Measurements from ENCODE around the gene TRIM33.

GRCh38 chr1:114535401-114535800, 24.4 kb upstream of the TRIM33 start:
- TF ChIP-seq, protein P1, sequence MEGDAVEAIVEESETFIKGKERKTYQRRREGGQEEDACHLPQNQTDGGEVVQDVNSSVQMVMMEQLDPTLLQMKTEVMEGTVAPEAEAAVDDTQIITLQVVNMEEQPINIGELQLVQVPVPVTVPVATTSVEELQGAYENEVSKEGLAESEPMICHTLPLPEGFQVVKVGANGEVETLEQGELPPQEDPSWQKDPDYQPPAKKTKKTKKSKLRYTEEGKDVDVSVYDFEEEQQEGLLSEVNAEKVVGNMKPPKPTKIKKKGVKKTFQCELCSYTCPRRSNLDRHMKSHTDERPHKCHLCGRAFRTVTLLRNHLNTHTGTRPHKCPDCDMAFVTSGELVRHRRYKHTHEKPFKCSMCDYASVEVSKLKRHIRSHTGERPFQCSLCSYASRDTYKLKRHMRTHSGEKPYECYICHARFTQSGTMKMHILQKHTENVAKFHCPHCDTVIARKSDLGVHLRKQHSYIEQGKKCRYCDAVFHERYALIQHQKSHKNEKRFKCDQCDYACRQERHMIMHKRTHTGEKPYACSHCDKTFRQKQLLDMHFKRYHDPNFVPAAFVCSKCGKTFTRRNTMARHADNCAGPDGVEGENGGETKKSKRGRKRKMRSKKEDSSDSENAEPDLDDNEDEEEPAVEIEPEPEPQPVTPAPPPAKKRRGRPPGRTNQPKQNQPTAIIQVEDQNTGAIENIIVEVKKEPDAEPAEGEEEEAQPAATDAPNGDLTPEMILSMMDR (IDR thresholded peaks at IDR 0.05), result no peak
- TF ChIP-seq POLR2A (IDR thresholded peaks at IDR 0.05) (no peak), POLR2AphosphoS5 (IDR thresholded peaks at IDR 0.05) (no peak)

Data from prostate gland (tissue), 2 donors.